Spleen (tissue), 7 donors: Measurements from ENCODE around the gene KCNAB2.

Source experiments
- POLR2A ChIP-seq, 3 donors: fragments of 450-650 bp; IDR thresholded peaks; one replicate each; pipeline ENCODE4 v1.5.1; 2017; ENCODE audit warnings: antibody characterized with exemption in 3 of 3, mild to moderate bottlenecking in 1 of 3
- POLR2AphosphoS5 ChIP-seq, 3 donors: sonication (generic); formaldehyde crosslinking; IDR thresholded peaks; one replicate each; pipeline ENCODE4 v1.5.1; 2017; ENCODE audit warnings: antibody characterized with exemption in 3 of 3
- TF ChIP-seq, protein P1 (sequence below), 11 experiments: fragments of 200-600 bp in 7 of 11; fragments of 450-650 bp in 4 of 11; sonication (generic) in 4 of 11; IDR thresholded peaks in 8 of 11; conservative IDR thresholded peaks in 3 of 11; 1 replicate in 7 of 11; 2 replicates in 4 of 11; pipeline versions ENCODE4 v1.4.0 to v1.8.0; 2016 to 2021; ENCODE audit warnings: antibody characterized with exemption in 11 of 11, inconsistent platforms in 4 of 11, mild to moderate bottlenecking in 1 of 11
- donor health status: DM: no; HTN: no; CAD: no; lungs with moderate emphysema.
- donor health status: DM: no; HTN: no; CAD: no.
- donor health status: DM: no; HTN: no; CAD: no.

DNA sequence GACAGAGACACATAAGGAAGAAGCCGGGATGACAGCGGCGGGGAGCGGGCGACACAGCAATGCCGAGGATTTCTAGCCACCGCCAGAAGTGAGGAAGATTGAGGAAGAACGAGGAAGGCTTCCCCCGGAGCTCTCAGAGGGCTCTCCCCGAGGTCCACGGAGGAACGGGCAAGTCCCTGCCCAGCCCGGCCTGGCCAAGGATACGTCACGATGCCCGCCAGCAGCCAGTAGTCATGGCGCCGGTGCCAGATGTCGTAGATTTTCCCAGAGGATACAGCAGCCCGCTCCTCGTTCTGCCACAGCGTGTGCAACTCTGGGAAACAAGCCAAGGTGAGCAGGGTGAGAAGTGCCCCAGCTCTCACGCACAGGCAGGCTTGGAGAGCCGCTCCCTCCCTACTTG is 65.9 kb downstream of the KCNAB2 start:
- TF ChIP-seq, protein P1, sequence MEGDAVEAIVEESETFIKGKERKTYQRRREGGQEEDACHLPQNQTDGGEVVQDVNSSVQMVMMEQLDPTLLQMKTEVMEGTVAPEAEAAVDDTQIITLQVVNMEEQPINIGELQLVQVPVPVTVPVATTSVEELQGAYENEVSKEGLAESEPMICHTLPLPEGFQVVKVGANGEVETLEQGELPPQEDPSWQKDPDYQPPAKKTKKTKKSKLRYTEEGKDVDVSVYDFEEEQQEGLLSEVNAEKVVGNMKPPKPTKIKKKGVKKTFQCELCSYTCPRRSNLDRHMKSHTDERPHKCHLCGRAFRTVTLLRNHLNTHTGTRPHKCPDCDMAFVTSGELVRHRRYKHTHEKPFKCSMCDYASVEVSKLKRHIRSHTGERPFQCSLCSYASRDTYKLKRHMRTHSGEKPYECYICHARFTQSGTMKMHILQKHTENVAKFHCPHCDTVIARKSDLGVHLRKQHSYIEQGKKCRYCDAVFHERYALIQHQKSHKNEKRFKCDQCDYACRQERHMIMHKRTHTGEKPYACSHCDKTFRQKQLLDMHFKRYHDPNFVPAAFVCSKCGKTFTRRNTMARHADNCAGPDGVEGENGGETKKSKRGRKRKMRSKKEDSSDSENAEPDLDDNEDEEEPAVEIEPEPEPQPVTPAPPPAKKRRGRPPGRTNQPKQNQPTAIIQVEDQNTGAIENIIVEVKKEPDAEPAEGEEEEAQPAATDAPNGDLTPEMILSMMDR (IDR thresholded peaks at IDR 0.05 in 8 of 11, conservative IDR thresholded peaks at IDR 0.05 in 3 of 11) = no peak
- TF ChIP-seq POLR2AphosphoS5 (IDR thresholded peaks at IDR 0.05) = no peak
- TF ChIP-seq POLR2A (IDR thresholded peaks at IDR 0.05) = no peak
